Small intestine (tissue), 7 donors: ENCODE data around the gene NID1. TPM values are rescaled to one million over a fixed set of nuclear protein-coding genes. Genes with fewer than 3 reads are reported as not detected.

ENCODE experiments used
- DNase-seq, 2 donors: peaks; one replicate each; pipeline versions ENCODE4 v3.0.0 to v3.0.0-alpha.2; 2013
- FAIRE-seq: peaks from 2 replicates; lab custom pipeline; 2012; peaks lifted over from hg19 to GRCh38; lab: Jason Lieb, UNC
- H3K27ac ChIP-seq, 3 donors: one replicate each; pipeline ENCODE4 v1.5.1; 2013; ENCODE audit warnings: low read length in 2 of 3, mild to moderate bottlenecking in 2 of 3, control low read depth in 1 of 3, inconsistent platforms in 1 of 3, low read depth in 1 of 3, moderate library complexity in 1 of 3
- H3K27me3 ChIP-seq, 3 donors: one replicate each; pipeline ENCODE4 v1.6.1; 2013; ENCODE audit warnings: low read length in 3 of 3, inconsistent platforms in 1 of 3; ENCODE audit not compliant: control insufficient read depth in 3 of 3, insufficient read depth in 3 of 3
- H3K36me3 ChIP-seq, 3 donors: one replicate each; pipeline ENCODE4 v1.6.1; 2013; ENCODE audit warnings: low read length in 3 of 3, inconsistent platforms in 1 of 3, low read depth in 1 of 3, mild to moderate bottlenecking in 1 of 3, moderate library complexity in 1 of 3; ENCODE audit not compliant: control insufficient read depth in 3 of 3, insufficient read depth in 2 of 3
- H3K4me1 ChIP-seq, 3 donors: one replicate each; pipeline ENCODE4 v1.6.1; 2013; ENCODE audit warnings: low read length in 2 of 3, inconsistent platforms in 1 of 3, low read depth in 1 of 3, mild to moderate bottlenecking in 1 of 3, moderate library complexity in 1 of 3; ENCODE audit not compliant: control insufficient read depth in 3 of 3, insufficient read depth in 2 of 3
- H3K4me3 ChIP-seq, 3 donors: one replicate each; pipeline ENCODE4 v1.5.1; 2013; ENCODE audit warnings: low read length in 3 of 3, control low read depth in 1 of 3, inconsistent platforms in 1 of 3, low read depth in 1 of 3, mild to moderate bottlenecking in 1 of 3, moderate library complexity in 1 of 3
- H3K9me3 ChIP-seq, 2 donors: one replicate each; pipeline ENCODE4 v1.6.1; 2013; ENCODE audit warnings: low read depth in 1 of 2, low read length in 1 of 2; ENCODE audit not compliant: control insufficient read depth in 2 of 2, insufficient read depth in 1 of 2
- WGBS, 3 donors: extraction: QIAGEN DNeasy Blood & Tissue Kit; methylation state at CpG; one replicate each; pipeline ENCODE4 v1.1.7; 2013; 5-methylcytosine and 5-hydroxymethylcytosine counted together
- polyA plus RNA-seq, 4 donors: library from polyadenylated mRNA; stranded (reverse) in 3 of 4; unstranded in 1 of 4; fragments of 200-250 nt in 3 of 4; fragments of 120-200 nt in 1 of 4; gene quantifications; one replicate each; pipeline versions ENCODE4 v1.2.1 to v1.2.3, GENCODE V29; 2013
- donor health status: healthy with polysubstance abuse.
- donor health status: control.
- donor health status: control.
- donor health status: Bipolar disorder and iron deficiency.
- donor health status: healthy.

Gene NID1
- polyA plus RNA-seq, 4 donors = 0.67 to 62.0 (median 19.9) TPM

DNA sequence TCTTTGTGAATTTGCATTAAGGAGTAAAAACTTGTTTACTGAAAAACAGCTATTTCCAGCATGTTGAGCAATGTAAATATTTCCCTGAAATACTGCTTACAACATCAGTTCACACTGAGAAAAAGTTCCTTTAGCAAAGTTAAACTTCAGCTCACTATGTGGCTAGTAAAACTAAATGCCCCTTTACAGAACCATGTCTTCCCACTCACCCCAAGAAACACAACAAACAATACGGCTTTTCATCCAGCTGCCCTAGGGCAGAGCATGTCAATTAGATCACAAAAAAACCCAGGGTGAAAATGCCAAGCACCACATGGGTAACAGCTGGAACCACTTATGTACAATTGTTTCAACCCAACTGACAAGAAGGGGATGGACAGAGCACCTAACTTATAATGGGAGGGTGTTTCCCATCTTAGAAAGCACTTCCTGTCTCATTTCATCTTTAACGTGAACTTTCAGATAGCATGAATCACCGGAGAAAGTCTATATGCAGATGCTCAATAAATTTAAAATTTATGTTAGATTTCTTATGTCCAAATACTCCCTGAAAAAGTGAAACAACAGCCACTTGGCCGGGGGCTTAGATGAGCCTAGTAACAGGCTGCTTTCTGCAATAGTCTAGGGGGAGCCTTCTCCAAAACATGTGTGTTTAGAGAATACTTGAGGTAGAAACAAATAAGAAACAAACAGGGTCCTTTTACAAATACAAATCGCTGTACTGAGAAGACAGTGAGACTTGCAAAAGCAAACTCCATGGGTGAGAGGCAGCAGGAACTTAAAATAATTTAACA is 6.6 kb downstream of the NID1 start:
- 33 to 50% (median 47%) methylated on average over 5 of the region's 5 CpGs for WGBS, 3 donors
- no peaks in the 10 kb centered on the region for H3K9me3 ChIP-seq
- no peaks in the 10 kb centered on the region for H3K36me3 ChIP-seq
- FAIRE-seq = no peak
- H3K4me1 ChIP-seq = no peaks in the 10 kb centered on the region
- H3K27me3 ChIP-seq = peaks cover 0 to 2% (median 0%) of the 10 kb centered on the region in 3 donors
- no peak overlapping the region for H3K27ac ChIP-seq
- H3K4me3 ChIP-seq = no peak overlapping the region
- DNase-seq = no peak

DNA sequence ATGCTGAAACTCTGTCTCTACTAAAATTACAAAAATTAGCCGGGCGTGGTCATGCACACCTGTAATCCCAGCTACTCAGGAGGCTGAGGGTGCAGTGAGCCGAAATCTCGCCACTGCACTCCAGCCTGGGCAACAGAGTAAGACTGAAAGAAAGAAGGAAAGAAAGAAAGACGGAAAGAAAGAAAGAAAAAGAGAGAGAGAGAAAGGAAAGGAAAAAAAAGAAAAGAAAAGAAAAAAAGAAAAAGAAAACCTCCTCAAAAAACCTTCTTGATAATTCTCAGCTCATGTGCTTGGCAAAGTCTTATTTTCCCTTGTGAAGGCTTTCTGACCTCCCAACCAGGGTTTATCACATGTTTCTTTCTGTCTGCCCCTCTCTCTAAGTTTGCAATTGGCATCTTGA is 7.3 kb downstream of the NID1 start:
- 92% methylated on average over 5 of the region's 5 CpGs for WGBS, 3 donors
- DNase-seq = no peak
- H3K4me1 ChIP-seq = no peaks in the 10 kb centered on the region
- H3K27me3 ChIP-seq = peaks cover 0 to 4% (median 0%) of the 10 kb centered on the region in 3 donors
- H3K36me3 ChIP-seq = no peaks in the 10 kb centered on the region
- H3K4me3 ChIP-seq = no peak overlapping the region
- H3K9me3 ChIP-seq = no peaks in the 10 kb centered on the region
- no peak overlapping the region for H3K27ac ChIP-seq
- no peak for FAIRE-seq

DNA sequence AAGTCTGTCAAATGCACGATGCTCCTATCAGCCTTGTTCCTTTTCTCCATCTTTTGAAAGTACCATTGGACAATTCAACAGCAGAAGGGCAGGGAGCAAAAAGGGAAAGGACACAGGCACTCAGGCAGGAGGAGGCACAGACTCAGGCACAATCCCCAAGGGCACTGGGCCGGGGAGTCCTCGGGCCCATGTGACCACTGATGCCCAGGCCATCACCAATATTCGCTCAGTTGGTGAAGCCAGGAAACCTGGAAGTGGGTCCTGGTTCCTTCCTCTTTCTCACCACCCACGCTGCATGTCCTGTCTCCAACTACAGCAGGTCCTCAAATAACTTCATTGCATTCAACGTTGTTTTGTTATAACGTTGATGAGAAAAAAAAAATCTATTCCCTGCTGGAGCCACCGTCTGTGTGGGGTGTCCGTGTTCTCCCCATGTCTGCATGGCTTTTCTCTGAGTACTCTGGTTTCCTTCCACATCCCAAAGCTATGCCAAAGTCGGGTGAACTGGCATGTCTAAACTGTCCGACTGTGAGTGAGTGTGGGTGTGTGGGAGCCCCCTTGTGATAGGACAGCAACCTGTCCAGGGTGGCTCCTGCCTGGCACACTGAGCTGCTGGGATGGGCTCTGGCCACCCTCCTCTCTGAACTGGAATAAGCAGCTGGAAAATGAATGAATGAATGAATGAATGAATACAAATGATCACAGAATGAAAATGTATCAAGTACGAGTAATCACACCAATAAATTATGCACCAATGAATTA is 12.5 kb downstream of the NID1 start:
- 47 to 70% (median 60%) methylated on average over 12 of the region's 12 CpGs for WGBS, 3 donors
- no peak for FAIRE-seq
- Histone ChIP-seq H3K36me3 (peaks cover 0 to 2% (median 0%) of the 10 kb centered on the region in 3 donors), H3K4me1 (no peaks in the 10 kb centered on the region), H3K9me3 (no peaks in the 10 kb centered on the region), H3K27me3 (peaks cover 0 to 4% (median 0%) of the 10 kb centered on the region in 3 donors), H3K4me3 (no peak overlapping the region), H3K27ac (no peak overlapping the region)
- no peak for DNase-seq

DNA sequence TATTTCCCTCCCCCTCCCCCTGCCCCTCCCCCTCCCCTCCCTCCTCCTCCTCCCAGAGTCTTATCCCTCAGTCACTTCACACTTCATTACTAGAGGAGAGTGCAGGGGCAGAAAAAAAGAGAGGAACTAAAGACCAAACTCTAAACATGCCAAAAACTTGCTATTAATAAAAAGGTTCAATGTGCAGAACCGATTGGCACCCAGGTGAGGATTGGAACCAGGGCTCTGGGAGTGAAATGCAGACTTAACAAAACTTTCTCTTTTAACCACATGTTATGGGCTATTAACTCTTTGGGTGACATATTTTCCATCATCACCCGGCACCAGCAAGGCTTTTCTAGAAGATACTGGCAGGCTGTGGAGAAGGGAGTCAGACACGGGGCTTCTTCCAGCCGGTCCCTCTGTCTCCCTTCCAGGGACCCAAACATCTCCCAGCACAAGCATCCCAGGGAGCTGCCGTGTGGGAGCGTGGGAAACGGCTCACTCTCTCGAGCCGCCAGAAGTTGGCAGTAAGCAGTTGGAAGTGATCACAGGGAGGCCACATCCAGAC is 13.6 kb downstream of the NID1 start:
- Histone ChIP-seq H3K4me1 (no peaks in the 10 kb centered on the region), H3K36me3 (peaks cover 0 to 5% (median 0%) of the 10 kb centered on the region in 3 donors), H3K27ac (no peak overlapping the region), H3K27me3 (peaks cover 0 to 4% (median 0%) of the 10 kb centered on the region in 3 donors), H3K9me3 (no peaks in the 10 kb centered on the region), H3K4me3 (no peak overlapping the region)
- 24 to 41% (median 36%) methylated on average over 9 of the region's 9 CpGs for WGBS, 3 donors
- no peak for FAIRE-seq
- DNase-seq = no peak

DNA sequence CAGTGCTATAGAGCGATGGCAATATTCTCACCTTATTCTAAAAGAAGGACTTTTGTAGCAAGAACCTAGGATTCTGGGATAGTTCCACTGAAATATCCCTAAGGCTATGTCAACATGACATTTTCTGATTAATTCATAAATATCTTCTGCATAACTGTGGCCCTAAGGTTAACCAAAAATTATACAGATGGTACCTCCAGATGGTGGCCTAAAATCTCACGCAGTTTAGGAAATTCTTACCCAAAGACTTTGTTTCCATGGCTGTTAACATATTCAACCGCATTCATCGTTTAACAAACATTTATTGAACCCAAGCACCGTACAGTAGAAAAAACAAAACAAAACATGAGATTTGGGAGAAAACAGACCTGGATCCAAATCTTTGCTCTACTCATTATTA is 19.1 kb downstream of the NID1 start:
- Histone ChIP-seq H3K9me3 (peaks cover 0 to 10% of the 10 kb centered on the region in 2 donors), H3K27me3 (no peaks in the 10 kb centered on the region), H3K36me3 (peaks cover 0 to 20% (median 0%) of the 10 kb centered on the region in 3 donors), H3K27ac (no peak overlapping the region), H3K4me3 (no peak overlapping the region), H3K4me1 (no peaks in the 10 kb centered on the region)
- FAIRE-seq (no peak), DNase-seq (no peak)
- WGBS, 3 donors = 94 to 97% (median 96%) methylated on average over 5 of the region's 5 CpGs

DNA sequence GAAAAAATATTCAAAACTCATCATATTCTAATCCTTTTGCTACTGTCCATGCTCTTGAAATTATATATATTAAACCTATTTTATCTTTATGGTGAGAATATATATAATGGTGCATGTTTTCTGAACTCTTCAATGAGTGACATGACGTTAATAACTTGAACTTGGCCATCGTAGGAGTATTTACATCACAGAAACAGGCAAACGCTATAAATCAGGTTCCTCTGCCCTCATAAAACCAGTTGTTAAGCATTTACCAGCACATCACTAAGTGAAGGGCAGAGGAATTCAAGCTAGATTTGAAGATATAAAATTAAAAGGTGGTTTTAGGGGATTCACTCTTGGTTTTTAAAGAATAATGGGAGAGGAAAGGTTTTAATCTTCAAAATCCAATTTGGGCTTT is 20.5 kb downstream of the NID1 start:
- Histone ChIP-seq H3K4me1 (no peaks in the 10 kb centered on the region), H3K4me3 (no peak overlapping the region), H3K27ac (no peak overlapping the region), H3K27me3 (no peaks in the 10 kb centered on the region), H3K36me3 (peaks cover 0 to 20% (median 0%) of the 10 kb centered on the region in 3 donors), H3K9me3 (peaks cover 0 to 10% of the 10 kb centered on the region in 2 donors)
- FAIRE-seq = no peak
- 50 to 68% (median 59%) methylated on average over 3 of the region's 3 CpGs for WGBS, 3 donors
- DNase-seq = no peak

DNA sequence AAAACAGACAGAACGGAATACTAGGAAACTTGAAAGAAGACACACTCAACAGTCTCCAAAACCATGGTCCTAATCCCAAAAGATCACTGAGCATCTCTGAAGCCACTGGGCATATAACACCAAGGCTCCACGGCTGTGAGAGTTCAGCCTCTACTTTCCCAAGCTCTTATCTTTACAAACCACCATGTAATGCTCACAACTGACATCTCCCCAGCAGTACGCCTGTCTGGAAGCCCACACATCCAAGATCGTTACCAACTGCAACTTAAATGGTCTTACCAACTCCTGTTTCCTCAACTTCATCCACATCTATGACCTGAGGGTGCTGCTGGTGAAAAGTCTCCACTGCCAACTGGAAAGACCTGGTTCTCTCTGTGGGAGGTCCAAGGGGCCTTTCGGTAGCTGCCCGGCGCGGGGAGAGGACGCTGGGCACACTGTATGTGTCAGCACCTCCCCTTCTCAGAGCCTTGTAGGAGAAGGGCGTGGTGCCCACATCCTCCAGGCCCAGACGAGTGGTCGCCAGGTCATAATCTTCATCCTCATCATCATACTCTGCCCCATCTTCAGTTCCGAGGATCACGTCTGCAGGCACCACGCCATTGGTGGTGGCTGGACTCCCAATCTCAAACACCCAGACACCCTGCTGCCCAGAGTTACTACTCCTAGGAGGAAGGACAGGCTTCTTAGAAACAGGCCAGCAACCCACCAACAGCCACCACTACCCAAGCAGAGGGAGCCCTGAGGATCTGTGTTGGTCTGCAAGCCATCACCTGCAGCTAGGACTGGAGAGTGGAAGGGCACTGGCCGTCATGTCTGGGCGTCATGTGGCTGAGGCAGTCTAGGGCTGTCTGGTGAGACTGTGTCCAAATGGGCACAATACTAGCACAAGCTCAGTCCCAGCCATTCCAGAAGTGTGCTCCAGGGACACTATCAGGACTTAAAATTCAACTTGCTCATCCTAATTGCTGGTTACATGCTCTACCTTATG is 23.0 kb downstream of the NID1 start:
- Histone ChIP-seq H3K9me3 (peaks cover 0 to 10% of the 10 kb centered on the region in 2 donors), H3K27me3 (no peaks in the 10 kb centered on the region), H3K36me3 (peaks cover 0 to 21% (median 0%) of the 10 kb centered on the region in 3 donors), H3K4me1 (no peaks in the 10 kb centered on the region), H3K27ac (no peak overlapping the region), H3K4me3 (no peak overlapping the region)
- 88 to 90% (median 90%) methylated on average over 17 of the region's 17 CpGs for WGBS, 3 donors
- FAIRE-seq (no peak), DNase-seq (no peak)
